T-helper 22 cell (primary cell): ENCODE data around the gene TAS1R3.
"Not testable (repeated sequence)": the region's sequence is repeated elsewhere in the genome, so short reads cannot be mapped to it uniquely, and the experiment has no call there.

Experiments
- DNase-seq: peaks from one replicate; pipeline ENCODE4 v3.0.0-alpha.2; 2020; ENCODE audit warnings: low read depth

TAS1R3 gene

GRCh38 chr1:1309251-1310108 lies 21.6 kb upstream of the TAS1R3 start:
- DNase-seq: no peak

GRCh38 chr1:1310109-1310385 lies 21.0 kb upstream of the TAS1R3 start:
- DNase-seq: no peak

GRCh38 chr1:1310476-1311053 lies 20.5 kb upstream of the TAS1R3 start:
- DNase-seq: no peak

- no peak for DNase-seq
These were observed 19.7 kb upstream of the TAS1R3 start for GRCh38 chr1:1311107-1312104.

- DNase-seq: no peak
These were observed 18.4 kb upstream of the TAS1R3 start for GRCh38 chr1:1312450-1313314.

GRCh38 chr1:1313500-1314236 lies 17.4 kb upstream of the TAS1R3 start:
- DNase-seq: no peak

GRCh38 chr1:1314237-1314586 lies 16.9 kb upstream of the TAS1R3 start:
- DNase-seq: no peak

GRCh38 chr1:1314678-1315335 lies 16.3 kb upstream of the TAS1R3 start:
- no peak for DNase-seq

GRCh38 chr1:1315435-1315954 lies 15.6 kb upstream of the TAS1R3 start:
- DNase-seq: no peak

GRCh38 chr1:1316199-1316598 lies 14.9 kb upstream of the TAS1R3 start:
- DNase-seq: not testable (repeated sequence)

- DNase-seq: no peak
These were observed 13.7 kb upstream of the TAS1R3 start for GRCh38 chr1:1317420-1317819.

- no peak for DNase-seq
These were observed 12.9 kb upstream of the TAS1R3 start for GRCh38 chr1:1318131-1318652.

- no peak for DNase-seq
These were observed 12.1 kb upstream of the TAS1R3 start for GRCh38 chr1:1318777-1319645.

GRCh38 chr1:1319646-1319941 lies 11.5 kb upstream of the TAS1R3 start:
- no peak for DNase-seq

- no peak for DNase-seq
These were observed 10.2 kb upstream of the TAS1R3 start for GRCh38 chr1:1320666-1321448.

GRCh38 chr1:1321477-1321876 lies 9.6 kb upstream of the TAS1R3 start:
- DNase-seq: no peak

GRCh38 chr1:1322418-1322817 lies 8.7 kb upstream of the TAS1R3 start:
- no peak for DNase-seq

GRCh38 chr1:1322952-1323351 lies 8.1 kb upstream of the TAS1R3 start:
- no peak for DNase-seq
